ENCODE data around the gene RAB11A.
A peak's percentile ranks its signal among the peaks of the same experiment; 100 is the strongest.

RAB11A gene

DNA sequence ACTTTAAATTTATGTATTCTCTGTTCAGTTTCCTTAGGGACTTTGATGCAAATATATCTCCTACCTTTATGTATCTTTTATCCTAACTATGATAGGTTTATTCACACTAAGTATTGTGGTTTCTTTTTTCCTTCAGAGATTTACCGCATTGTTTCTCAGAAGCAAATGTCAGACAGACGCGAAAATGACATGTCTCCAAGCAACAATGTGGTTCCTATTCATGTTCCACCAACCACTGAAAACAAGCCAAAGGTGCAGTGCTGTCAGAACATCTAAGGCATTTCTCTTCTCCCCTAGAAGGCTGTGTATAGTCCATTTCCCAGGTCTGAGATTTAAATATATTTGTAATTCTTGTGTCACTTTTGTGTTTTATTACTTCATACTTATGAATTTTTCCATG is 18.3 kb downstream of the RAB11A start:
- DNase-seq, result peak; percentile 7

DNA sequence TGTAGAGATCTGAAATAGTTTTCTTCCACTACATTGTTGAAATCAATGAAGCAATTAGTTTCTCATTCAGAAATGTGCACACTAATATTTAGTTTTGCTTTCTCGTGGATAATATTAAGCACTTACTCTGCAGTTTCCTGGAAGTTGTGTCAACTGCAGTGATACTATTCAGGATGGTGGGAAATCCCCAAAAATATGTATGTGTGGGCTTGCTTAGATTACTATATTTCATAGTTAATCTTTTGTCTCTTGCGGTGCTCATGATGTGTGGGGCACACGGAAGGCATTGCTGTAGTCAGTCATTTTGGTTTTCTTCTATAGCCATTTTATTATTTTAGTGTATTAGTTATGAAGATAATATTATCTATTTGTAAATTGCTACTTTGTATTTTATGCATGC is 19.7 kb downstream of the RAB11A start:
- peak; percentile 2 for DNase-seq

DNA sequence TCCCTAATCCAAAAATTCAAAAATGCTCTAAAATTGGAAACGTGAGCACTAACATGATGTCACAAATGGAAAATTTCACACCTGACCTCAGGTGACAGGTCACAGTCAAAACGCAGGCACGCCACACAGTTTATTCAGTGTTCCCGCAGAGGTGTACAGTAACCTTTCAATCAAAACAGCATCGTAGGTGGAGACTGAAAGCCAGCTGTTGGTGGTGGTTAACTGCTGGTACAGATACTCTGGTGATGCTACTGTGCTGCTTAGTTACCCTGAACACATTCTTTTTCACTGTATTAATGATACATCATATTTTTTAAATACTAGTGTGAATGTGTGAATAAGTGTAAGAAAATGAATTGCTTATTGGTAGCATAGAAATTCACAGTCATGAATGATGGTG is 23.8 kb downstream of the RAB11A start:
- peak; percentile 10 for DNase-seq

DNA sequence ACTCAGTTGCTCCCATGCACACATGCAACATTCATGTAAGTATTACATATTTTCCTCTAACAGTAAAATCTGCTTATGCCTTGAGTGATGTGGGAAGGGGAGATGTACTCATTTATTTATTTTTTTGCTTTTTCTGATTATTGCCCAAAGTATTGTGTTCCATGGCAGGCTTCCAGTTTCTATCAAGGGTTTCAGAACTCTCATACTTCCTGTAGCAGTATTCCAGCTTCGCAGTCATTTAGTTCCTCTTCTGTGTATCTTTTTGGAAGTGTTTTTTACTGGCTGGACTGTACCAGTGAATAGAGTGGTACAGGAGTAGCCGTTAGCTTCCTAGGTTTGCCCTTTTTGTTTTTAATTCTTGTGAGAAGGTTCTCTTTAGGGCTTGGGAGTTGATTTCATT is 26.9 kb downstream of the RAB11A start:
- no peak for DNase-seq

DNA sequence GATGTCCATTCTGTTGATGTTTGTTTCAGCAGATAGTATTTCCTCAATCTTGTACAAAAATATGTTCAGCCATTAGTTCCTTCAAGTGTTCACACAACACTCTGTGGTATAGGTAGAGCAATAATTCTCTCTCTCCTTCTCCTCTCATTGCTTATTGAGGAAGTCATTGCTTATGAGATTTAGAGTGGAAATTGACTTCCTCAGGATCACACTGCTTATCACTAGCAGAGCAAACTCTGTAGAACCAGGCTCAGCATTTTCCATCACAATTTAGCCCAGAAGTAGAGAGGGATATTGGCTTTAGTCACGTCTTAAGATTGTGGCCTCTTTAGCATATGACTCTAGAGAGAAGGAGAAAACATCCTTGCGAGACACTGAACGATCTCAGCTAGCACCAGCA is 31.2 kb downstream of the RAB11A start:
- DNase-seq, result no peak

DNA sequence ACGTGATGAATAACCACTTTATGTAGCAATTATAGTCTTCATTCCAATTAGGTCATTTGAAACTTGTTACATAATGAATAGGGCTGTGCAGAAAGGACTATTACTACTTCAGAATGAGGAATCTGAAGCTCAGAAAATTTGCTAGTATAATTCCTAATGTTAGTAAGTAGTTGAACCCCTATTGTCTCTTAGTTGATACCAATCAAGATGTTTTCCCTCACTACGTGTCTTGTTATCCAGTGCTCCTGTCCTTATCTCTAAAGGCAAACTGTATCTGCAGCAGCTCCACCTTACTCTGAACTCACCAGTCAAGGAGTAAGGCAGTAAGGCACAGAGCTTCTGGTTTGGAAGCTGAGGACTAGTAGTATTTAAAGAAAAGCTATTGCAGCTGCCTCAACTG is 32.0 kb downstream of the RAB11A start:
- no peak for DNase-seq

DNA sequence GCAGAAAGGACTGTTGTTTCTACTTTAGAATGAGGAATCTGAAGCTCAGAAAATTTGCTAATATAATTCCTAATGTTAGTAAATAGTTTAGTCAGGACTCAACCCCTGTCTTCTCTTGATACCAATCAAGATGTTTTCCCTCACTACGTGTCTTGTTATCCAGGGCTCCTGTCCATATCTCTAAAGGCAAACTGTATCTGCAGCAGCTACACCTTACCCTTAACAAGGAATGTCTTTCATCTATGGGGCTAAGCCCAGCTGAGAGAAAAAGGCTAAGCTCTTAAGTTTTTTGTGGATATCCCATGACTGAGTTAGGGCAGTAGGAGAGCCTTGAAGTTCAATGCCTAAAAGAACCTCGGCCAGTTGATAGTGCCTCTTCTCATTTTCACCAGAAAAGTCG is 32.5 kb downstream of the RAB11A start:
- no peak for DNase-seq

DNA sequence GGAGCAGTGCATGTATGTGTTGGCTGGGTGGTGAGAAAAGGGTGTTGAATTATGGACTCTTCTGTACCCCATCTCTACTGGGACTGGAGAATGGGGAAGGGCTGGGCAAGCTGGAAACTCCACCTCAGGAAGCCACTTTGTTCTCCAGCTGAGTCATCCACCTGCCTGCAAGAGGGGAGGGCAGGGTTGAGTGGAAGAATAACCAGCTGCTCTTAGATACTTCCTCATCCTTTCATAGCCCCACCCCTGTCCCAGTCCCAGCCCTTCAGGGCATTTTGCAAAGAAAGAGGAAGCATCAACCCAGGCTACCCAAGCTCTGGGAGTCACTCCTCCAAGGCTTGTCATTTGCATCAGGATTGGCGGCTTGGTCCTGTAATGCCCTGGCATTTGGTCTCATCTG is 33.1 kb downstream of the RAB11A start:
- DNase-seq, result no peak

DNA sequence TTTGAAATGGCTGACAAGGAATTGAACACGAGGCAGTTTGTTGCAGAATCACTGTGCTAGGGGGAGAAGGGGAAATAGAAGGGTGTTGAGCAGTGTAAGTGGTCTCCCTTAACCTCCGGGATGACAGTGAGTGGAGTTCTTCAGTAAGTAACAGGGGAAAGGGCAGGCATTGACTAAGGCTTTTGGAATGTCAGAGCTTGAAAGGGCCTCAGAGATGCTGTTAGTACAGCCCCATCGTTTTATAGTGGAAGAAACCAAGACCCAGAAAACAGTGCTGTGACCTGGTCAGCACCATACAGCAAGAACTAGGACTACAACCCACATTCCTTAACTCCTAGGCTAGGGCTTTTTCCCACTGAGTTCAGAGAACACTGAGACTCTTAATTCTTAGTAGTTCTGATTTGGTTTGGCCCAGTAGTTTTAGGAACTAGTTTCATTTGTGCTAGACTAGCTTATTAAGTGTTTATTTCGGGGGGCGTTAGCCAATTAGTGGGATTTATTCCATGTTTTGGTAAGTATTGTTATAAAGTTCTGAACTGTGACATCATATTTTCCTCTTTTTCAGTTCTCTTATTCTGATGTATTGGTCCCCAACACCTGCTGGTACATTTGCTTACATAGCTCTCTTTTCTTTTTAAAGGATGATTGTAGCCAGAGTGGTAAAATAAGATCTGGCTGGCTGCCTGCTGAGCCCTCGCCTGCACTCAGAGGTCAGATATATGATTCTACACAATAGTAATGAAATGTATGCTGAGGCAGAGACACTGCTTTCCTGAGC is 34.2 kb downstream of the RAB11A start:
- DNase-seq, result no peak

DNA sequence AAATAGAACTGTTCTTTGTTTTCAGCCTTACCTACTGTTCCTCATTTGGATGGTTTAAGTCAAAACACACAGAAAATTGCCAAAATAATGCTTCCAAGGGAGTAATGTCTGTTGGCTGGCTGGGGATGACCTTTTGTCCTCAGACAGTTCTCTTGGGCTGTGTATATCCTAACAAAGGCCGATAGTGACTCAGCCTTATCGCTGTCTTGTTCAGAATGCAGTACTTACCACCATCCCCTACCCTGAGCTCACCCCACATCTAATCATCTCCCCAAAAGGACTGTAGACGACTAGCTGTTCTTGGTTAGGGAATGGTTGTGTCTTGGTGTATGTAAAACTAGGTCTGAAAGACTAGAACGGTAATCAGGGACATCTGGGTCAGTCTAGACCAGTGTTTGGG is 35.0 kb downstream of the RAB11A start:
- DNase-seq, result no peak

DNA sequence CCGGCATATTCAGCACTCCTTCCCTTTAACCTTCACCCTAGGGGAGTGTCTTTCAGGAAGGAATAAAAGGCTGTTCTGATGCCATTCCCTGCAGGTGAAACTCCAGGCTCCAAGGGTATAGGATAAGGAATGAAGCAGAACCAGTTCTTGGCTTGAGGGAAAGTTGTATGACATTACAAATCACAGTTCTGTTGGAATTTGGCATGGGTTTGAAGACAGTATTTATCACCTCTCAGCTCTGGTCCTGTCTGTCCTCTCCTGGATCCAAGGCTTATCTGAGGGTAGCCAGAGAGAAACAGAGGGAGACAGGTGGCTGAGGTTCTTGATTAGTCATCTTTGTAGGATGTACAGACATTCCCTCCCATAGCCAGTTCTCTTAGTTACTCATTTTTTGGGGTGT is 37.1 kb downstream of the RAB11A start:
- DNase-seq, result no peak

DNA sequence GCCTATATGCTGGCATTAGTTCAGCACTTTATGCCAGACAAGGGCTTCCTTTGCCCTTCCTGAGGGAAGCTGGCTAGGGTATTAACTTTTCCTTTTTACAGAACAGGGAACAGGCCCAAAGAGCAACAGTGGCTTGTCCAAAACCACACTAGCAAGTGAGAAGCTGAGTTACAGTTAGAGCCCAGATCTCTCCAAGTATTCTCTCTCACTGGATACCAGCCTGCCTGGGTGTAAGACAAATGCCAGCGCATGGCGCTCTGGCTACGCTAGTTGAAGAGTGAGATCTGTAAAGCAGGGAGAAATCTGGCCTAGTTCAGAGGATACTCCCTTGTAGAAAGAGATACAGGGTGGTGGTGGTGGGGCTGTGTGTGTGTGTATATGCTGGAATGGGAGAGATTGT is 38.4 kb downstream of the RAB11A start:
- DNase-seq, result no peak

DNA sequence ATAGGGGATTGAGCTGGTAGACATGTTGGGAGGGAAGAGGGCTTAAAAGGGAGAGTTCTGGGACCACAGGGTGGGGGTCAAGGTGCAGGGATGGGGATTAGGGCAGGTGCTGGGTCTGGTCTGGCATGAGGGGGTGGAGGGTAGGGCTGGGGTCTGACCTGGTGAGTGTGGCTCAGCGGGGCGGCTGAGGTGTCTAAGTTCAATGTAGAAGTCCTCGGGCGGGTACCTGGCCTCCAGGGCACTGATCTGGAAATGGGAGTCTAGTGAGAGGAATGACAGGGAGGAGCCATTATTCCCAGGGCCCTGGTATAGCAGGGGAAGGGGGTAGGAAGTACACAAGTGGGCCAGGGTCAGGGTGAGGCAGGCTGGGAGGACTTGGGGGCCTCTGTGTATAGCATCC is 39.6 kb downstream of the RAB11A start:
- DNase-seq, result no peak

DNA sequence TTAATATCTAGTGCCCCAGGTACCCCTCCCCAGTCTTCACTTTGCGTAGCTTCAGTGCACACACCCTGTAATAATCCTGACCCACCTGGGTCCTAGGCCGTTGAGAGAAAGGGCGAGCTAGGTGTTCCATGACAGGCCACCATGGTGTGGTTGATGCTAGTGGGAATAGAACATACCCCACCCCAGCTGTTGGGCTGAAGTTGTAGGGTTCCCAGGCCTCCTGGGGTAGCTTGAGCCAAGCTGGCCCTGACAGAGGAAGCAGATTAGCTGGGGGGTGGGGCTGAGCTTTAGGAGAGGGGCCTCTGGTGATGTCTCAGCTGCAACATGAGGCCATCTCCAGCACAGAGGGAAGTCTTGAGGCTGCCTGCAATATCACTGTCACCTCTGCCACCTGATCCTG is 40.5 kb downstream of the RAB11A start:
- no peak for DNase-seq

DNA sequence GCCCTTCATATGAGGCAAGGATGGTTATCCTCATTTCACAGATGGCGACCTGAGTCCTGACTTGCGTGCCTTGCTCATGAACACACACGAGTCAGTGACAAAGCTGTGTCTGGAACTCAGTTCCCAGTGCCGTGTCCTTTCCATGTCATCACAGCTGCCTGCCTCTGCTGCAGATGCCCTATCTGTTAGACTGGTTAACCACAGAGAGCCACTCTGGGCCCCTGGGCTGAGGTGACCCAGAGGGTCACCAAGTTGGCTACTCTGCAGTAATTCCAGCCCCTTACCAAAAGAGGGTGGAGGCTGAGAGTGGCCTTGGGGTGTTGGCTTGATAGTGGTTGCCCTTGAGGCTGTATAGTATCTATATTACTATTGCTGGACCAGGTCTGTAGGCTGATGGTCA is 41.0 kb downstream of the RAB11A start:
- DNase-seq, result no peak

DNA sequence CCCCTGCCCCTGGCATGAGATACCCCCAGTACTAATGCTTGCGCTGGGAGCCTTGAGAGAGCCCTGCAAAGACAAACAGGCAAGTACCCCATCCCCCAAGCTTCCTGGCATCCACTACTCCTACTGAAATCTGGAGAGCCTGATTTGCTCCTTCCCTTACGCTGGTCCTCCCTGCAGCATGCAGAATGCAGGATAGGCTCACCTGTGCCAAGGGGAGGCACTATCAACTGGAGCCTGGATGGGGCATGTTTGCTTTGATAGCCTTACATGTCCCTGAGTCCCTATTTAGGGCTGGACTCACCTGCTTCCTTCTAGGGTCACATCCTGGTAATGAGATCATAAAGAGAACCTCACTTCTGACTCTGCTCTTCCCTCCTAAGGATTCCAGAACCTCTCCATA is 42.9 kb downstream of the RAB11A start:
- no peak for DNase-seq

DNA sequence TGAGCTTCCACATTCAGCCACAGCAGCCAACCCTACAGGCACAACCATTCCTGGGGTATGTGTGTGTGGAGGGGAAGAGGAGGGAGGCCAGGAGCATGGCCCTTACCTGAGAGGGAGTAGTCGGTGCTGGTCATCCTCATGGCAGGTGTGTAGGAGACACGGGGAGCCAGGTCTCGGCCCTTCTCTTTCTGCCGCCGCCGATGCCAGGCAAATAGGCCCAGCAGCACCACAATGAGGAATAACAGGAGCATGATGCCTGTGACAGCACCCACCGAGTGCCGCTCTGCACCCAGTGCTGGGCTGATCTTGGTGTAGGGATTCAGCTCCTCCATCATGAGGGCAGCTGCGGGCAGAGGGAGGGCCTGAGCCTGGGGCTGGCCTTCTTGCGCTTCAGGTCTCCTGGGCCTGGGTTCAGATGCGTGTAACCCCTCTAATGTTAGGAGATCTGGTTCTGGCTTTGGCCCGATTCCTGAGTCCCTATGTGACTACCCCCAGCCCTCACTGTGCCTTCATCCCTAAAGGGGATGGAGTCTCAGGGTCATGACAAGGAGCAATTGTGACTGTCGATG is 44.4 kb downstream of the RAB11A start:
- no peak for DNase-seq

DNA sequence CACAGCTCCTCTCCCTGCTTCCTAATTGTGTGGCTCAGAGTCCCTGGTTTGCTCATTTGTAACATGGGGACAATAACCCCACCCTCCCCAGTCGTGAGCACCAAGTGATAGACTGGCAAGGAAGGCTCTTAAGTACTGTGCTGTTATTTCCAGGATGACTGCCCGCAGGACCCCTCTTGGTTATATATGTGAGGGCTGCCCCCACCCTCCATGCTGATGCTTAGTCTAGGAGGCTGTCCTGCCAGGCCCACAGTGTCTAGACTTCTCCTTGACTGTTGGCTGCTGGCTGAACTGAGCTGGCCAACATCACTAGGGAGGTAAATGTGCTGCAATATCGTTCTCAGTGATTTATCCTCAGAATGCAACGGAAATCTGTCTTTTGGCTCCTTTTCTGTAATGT is 45.1 kb downstream of the RAB11A start:
- no peak for DNase-seq

DNA sequence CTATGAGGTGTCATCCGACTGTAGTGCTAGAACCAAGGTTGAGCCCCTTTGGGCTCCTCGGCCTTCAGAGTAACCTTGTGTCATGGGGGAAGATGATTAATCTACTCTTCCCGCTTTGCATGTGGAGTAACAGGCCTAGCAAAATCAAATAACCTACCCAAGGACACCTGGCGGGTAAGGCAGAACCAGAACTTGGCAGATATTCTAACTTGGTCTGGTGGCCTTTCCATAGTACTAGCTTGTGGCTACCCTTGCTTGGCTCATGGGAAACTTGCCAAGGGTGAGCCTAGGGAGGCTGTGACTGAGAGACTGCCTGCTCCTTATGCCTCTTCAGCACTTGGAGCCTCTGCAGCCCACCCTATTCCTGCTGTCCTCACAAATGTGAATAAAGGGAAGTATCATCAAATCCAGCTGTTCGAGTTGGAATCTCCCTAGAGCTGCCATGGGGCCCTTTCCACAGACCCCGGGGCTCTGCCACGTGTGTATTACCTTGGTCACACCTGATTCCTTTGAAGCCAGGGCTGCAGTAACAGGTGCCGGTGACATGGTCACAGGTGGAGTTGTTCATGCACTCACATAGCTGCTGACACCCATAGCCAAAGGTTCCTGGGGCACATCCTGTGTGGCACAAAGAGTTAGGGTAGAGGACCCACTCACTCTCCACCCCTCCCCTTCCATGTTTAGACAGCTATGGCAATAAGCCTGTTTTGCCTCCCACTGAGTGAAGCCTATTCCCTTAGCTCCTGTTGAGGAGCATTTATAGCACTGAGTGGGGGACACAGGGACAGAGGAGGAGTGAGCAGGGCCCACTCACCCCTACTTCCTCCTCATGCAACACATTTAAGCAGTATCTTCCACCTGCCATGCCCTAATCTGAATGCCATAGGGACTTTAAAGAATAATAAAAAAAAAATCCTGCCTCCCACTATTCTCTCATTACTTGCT is 46.0 kb downstream of the RAB11A start:
- DNase-seq, result no peak

DNA sequence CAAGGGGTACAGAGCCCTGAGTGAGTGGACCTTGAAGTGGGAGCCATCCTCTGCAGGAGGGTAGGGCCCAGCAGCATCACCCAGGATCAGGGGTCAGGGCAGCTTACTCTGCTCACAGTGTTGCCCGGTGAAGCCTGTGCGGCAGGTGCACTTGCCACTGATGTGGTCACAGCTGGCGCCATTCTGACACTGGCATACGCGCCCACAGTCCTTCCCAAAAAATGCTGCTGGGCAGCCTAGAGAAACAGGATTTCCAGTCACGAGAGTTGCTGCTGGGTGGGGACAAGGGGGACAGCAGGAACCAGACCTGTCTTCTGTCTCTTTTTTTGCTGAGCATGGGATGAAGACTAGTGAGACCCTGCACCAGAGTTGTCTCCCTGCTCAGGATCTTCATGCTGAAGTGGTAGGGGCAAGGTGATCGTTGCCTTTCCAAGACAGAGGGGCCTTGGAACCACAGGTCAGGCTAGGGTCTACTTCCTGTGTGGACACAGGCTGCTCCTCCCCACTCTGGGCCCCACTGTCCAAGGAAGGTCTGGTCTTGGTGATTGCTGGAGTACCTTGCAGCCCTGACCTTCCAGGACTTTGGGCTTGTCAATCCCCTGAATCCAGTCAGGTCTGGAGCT is 46.9 kb downstream of the RAB11A start:
- DNase-seq, result no peak

DNA sequence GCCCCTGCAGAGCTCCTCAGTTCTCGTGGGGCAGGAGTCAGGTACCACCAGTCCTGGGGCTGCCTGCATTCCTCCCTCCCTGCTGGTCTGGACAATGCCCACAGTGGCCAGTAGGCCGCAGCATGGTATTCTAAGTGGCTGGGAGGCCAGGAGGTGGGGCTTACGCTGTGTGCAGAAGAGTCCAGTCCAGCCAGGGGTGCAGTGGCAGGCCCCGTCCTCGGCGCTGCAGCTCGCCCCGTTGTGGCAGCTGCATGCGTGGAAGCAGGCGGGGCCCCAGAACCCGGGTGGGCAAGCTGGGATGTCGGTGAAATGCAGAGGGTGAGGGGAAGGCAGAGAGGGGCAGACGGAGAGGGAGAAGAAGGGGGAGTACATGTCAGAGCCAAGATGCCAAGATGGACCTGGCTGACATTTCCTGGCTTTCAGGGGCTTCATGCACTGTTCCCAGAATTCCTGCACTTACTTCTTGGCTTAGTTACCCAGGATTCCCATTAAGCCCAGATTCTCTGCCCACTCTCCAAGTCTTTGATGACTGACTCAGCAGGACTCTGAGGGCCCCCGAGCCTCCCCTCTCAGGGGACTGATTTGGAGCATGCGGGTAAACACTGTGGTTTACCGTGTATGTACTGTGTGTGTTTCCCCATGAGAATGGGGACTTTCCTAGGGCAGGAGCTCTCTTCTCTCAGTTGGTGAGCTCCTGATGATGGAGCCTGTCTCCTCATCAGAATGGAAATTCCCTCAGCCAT is 47.5 kb downstream of the RAB11A start:
- no peak for DNase-seq

DNA sequence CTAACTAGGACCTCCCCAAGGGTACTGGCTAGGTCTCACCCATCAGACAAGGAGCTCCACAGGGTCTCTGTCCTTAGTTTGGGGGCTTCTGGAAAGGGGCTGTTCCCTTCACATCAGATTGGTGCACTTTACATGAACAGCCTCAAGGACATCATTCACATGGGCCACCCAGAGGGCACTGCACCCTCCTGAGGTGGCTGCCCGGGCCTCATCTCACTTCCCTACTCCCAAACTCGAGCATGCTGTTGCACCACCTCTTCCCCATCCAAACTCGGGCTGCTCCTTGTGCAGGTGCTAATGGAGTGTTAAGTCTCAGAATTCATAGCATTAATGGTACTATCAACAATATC is 48.1 kb downstream of the RAB11A start:
- no peak for DNase-seq

DNA sequence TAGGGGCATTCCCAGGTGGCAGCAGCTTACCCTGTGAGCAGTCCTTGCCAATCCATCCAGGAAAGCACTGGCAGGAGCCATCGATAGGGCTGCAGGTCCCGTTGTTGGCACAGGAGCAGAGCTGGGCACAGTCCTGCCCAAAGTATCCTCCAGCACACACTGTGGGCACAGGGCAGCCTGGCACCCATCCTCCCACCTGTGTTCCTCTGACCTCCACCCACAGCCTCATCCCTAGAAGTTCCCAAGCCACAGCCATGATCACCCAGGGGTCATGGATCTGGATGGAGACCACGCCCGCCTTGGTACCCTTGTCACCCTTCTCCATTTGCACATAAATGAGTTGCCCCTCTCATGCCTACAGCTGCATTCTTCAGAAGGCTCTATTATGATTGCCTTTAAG is 48.6 kb downstream of the RAB11A start:
- no peak for DNase-seq

Data from stimulated activated naive CD4-positive, alpha-beta T cell treated with Interleukin-2 at 50 U/mL for 16 hours (primary cell).